MM.1S (cell line): ENCODE measurements around the gene GNPAT.

Experiments
- DNase-seq: peaks from one replicate; pipeline ENCODE4 v3.0.0-alpha.2; 2015
- H2AFZ ChIP-seq: fragments of 300-600 bp; sonication (generic); 2 replicates; pipeline ENCODE4 v1.6.0; 2016; ENCODE audit warnings: antibody characterized with exemption, low read length
- H3F3A ChIP-seq: fragments of 300-600 bp; sonication (generic); 2 replicates; pipeline ENCODE4 v1.6.1; 2016; ENCODE audit warnings: mild to moderate bottlenecking, antibody characterized with exemption, low read length, moderate library complexity, mixed read lengths; ENCODE audit not compliant: insufficient read depth
- H3K27ac ChIP-seq: fragments of 300-600 bp; sonication (generic); 2 replicates; pipeline ENCODE4 v1.5.1; 2016; ENCODE audit warnings: mild to moderate bottlenecking, low read length
- H3K27me3 ChIP-seq: fragments of 300-600 bp; sonication (generic); replicated peaks from 2 replicates; pipeline ENCODE4 v1.6.0; 2016; ENCODE audit warnings: low read length; ENCODE audit not compliant: insufficient read depth
- H3K36me3 ChIP-seq: fragments of 300-600 bp; sonication (generic); replicated peaks from 2 replicates; pipeline ENCODE4 v1.6.1; 2016; ENCODE audit warnings: mild to moderate bottlenecking, low read length, mixed read lengths; ENCODE audit not compliant: insufficient read depth
- H3K4me1 ChIP-seq: fragments of 300-600 bp; sonication (generic); 2 replicates; pipeline ENCODE4 v1.6.1; 2016; ENCODE audit warnings: low read length, mixed read lengths
- H3K4me2 ChIP-seq: fragments of 300-600 bp; sonication (generic); 2 replicates; pipeline ENCODE4 v1.6.0; 2016; ENCODE audit warnings: low read depth, low read length
- H3K4me3 ChIP-seq: fragments of 300-600 bp; sonication (generic); 2 replicates; pipeline ENCODE4 v1.5.1; 2016; ENCODE audit warnings: low read length, mixed read lengths
- H3K79me2 ChIP-seq: fragments of 300-600 bp; sonication (generic); 2 replicates; pipeline ENCODE4 v1.6.1; 2016; ENCODE audit warnings: mixed run types, low read length, mixed read lengths
- H3K9ac ChIP-seq: fragments of 300-600 bp; sonication (generic); 2 replicates; pipeline ENCODE4 v1.6.1; 2016; ENCODE audit warnings: low read length, mixed read lengths
- H3K9me2 ChIP-seq: fragments of 300-600 bp; sonication (generic); replicated peaks from 2 replicates; pipeline ENCODE4 v1.6.1; 2016; ENCODE audit warnings: mild to moderate bottlenecking, low read length, mixed read lengths; ENCODE audit not compliant: insufficient read depth
- H3K9me3 ChIP-seq: fragments of 300-600 bp; sonication (generic); replicated peaks from 2 replicates; pipeline ENCODE4 v1.6.1; 2016; ENCODE audit warnings: mild to moderate bottlenecking, low read length, mixed read lengths; ENCODE audit not compliant: insufficient read depth
- H4K20me1 ChIP-seq: fragments of 300-600 bp; sonication (generic); 2 replicates; pipeline ENCODE4 v1.6.1; 2016; ENCODE audit warnings: mild to moderate bottlenecking, low read length, moderate library complexity, mixed read lengths; ENCODE audit not compliant: insufficient read depth
- CTCF ChIP-seq: fragments of 300-600 bp; sonication (generic); IDR thresholded peaks from 2 replicates; pipeline ENCODE4 v1.5.1; 2016; ENCODE audit warnings: antibody characterized with exemption, low read length, mixed read lengths
- EZH2 ChIP-seq: fragments of 300-600 bp; sonication (generic); optimal IDR thresholded peaks from 2 replicates; pipeline ENCODE3; 2017; ENCODE audit warnings: low read depth, mild to moderate bottlenecking, antibody characterized with exemption, low read length, mixed read lengths
- EZH2phosphoT487 ChIP-seq: fragments of 300-600 bp; sonication (generic); IDR thresholded peaks from 2 replicates; pipeline ENCODE4 v1.6.1; 2018; ENCODE audit warnings: antibody characterized with exemption, low read length

The GNPAT gene

GRCh38 chr1:231236938-231237337, 4.1 kb upstream of the GNPAT start:
- Histone ChIP-seq H3K9me3 (no peaks in the 10 kb centered on the region), H3K9me2 (no peaks in the 10 kb centered on the region), H4K20me1 (no peaks in the 10 kb centered on the region), H3K9ac (no peak overlapping the region), H3K27me3 (no peaks in the 10 kb centered on the region), H3K27ac (no peak overlapping the region), H3K79me2 (peaks cover 31% of the 10 kb centered on the region), H3F3A (no peaks in the 10 kb centered on the region), H3K4me3 (no peak overlapping the region), H3K4me1 (peaks cover 9% of the 10 kb centered on the region; the same call in 1 of the 2 replicates), H3K36me3 (0 out of 2 replicates have a peak, but pooled peaks cover 3% of the 10 kb centered on the region), H3K4me2 (no peak overlapping the region), H2AFZ (no peak overlapping the region)
- no peak for DNase-seq
- TF ChIP-seq EZH2phosphoT487 (no peak), CTCF (no peak), EZH2 (no peak)

GRCh38 chr1:231238298-231238697, 2.7 kb upstream of the GNPAT start:
- TF ChIP-seq CTCF (no peak), EZH2phosphoT487 (no peak), EZH2 (no peak)
- H3K27me3 ChIP-seq: no peaks in the 10 kb centered on the region
- H3K4me2 ChIP-seq: no peak overlapping the region
- H3F3A ChIP-seq: no peaks in the 10 kb centered on the region
- no peaks in the 10 kb centered on the region for H4K20me1 ChIP-seq
- no peak overlapping the region for H3K9ac ChIP-seq
- peaks cover 45% of the 10 kb centered on the region for H3K79me2 ChIP-seq
- H3K36me3 ChIP-seq: 0 out of 2 replicates have a peak, but pooled peaks cover 3% of the 10 kb centered on the region
- no peak overlapping the region for H2AFZ ChIP-seq
- DNase-seq: no peak
- H3K9me3 ChIP-seq: no peaks in the 10 kb centered on the region
- H3K27ac ChIP-seq: no peak overlapping the region
- no peak overlapping the region for H3K4me3 ChIP-seq
- peaks cover 19% of the 10 kb centered on the region for H3K4me1 ChIP-seq
- no peaks in the 10 kb centered on the region for H3K9me2 ChIP-seq

GRCh38 chr1:231240531-231240882, 505 bp upstream of the GNPAT start:
- Histone ChIP-seq H2AFZ (peak overlapping the region; percentile 89), H3K9ac (peak overlapping the region; percentile 85), H3K9me3 (no peaks in the 10 kb centered on the region), H3K4me3 (peak overlapping the region; percentile 83), H3K4me1 (peaks cover 19% of the 10 kb centered on the region), H3K4me2 (peak overlapping the region; percentile 93), H3K9me2 (no peaks in the 10 kb centered on the region), H3K27ac (peak overlapping the region; percentile 29; the same call in 1 of the 2 replicates), H4K20me1 (no peaks in the 10 kb centered on the region), H3F3A (no peaks in the 10 kb centered on the region), H3K79me2 (peaks cover 65% of the 10 kb centered on the region), H3K27me3 (no peaks in the 10 kb centered on the region), H3K36me3 (0 out of 2 replicates have a peak, but pooled peaks cover 3% of the 10 kb centered on the region)
- no peak for DNase-seq
- no peak for TF ChIP-seq CTCF
- no peak for TF ChIP-seq EZH2phosphoT487
- no peak for TF ChIP-seq EZH2
